ENCODE results near the gene RASSF10.

RASSF10 gene

DNA sequence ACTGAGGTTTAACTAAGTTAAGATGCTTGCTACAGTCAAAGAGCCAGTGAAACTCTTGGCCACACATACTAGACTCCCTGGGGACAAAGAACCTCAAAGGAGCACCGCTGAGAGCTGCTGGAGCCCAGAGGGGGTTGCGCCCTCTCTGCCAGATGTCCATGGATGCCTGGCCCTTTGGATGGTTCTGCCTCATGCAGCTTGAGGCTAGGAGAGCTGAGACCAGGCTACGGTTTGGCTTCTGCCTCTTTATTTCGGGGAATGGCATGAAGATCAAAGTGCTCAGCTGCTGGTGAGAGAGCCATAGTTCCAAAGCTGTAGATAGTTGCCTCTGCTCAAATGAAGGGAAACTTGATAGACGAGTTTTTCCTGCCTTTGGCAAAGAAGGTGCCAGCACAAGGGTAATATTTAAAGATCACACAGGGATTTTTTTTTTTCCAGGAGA is 43.0 kb downstream of the RASSF10 start:
- no peak for DNase-seq (ENCODE audit: low spot score in 2 of 2)
- peaks cover 3% of the 10 kb centered on the region for H3K9me3 Mint-ChIP-seq

DNA sequence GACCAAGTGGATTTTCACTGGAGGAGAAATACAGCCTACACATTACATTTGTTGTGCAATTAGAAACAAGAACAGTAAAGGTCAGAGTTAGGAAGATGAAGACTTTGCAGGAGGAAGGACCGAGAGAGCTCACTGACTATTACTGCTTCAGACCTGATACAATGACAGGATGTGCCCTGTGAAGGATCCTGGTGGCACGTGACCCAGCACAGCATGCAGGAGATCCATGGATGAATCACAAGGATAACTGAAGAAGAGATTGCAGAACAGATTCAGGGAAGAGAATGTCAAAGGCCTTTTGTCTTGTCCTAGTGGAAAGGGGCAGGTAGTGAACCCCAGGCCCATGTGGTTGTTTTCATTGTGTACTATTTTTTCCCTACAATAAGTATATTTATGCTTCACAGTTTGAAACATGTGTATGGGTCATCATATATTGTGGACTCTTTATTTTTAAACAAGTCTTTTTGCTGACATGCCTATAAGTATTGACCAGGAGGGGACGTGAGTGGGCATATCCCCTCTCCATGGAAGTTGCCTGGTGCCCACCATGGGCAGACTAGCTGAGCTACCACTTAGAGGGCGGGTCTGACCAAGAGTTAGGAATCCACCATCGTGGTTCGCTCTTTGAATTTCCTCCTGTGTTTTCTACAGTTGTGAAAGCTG is 44.3 kb downstream of the RASSF10 start:
- DNase-seq (ENCODE audit: low spot score in 2 of 2) (no peak), ATAC-seq (no peak)
- Mint-ChIP-seq H3K36me3 (no peaks in the 10 kb centered on the region), H3K4me1 (peaks cover 17% of the 10 kb centered on the region), H3K4me3 (no peak overlapping the region), H3K27ac (no peak overlapping the region), H3K9me3 (peaks cover 3% of the 10 kb centered on the region)

More for the DNA sequence above, 43.0 kb downstream of the RASSF10 start:
- Mint-ChIP-seq H3K36me3 (no peaks in the 10 kb centered on the region), H3K4me1 (peaks cover 17% of the 10 kb centered on the region), H3K4me3 (no peak overlapping the region), H3K27ac (no peak overlapping the region)
- ATAC-seq = no peak

DNA sequence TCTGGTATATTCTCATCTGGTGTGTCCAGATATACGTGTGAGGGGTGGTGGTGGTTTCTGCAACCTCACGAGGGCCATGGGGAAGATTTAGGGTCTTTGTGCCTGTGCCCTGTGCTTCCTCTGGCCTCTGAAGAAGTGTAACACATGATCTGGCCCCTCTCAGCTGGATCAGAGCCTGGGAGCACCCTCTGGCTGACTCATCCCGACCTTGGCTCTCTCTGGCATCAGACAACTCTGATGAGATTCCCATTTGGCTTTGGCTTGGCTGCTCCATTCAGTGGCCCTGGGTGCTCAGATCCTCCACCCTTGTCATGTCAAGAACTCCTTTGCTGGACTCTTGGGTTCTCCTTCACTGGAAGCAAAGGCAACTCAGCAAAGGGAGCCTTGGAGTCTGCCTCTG is 45.2 kb downstream of the RASSF10 start:
- Mint-ChIP-seq H3K36me3 (no peaks in the 10 kb centered on the region), H3K27ac (no peak overlapping the region), H3K4me3 (no peak overlapping the region), H3K4me1 (peaks cover 17% of the 10 kb centered on the region), H3K9me3 (peaks cover 3% of the 10 kb centered on the region)
- no peak for DNase-seq (ENCODE audit: low spot score in 2 of 2)
- no peak for ATAC-seq

- Mint-ChIP-seq H3K9me3 (no peaks in the 10 kb centered on the region), H3K27ac (no peak overlapping the region), H3K36me3 (no peaks in the 10 kb centered on the region), H3K4me1 (peaks cover 17% of the 10 kb centered on the region), H3K4me3 (no peak overlapping the region)
- DNase-seq (ENCODE audit: low spot score in 2 of 2) (peak in 1 of 2 donors; percentile 5), ATAC-seq (peak; percentile 95)
Observed at GRCh38 chr11:13055200-13055599, 46.1 kb downstream of the RASSF10 start.

GRCh38 chr11:13061294-13061990 is 52.3 kb downstream of the RASSF10 start:
- Mint-ChIP-seq H3K9me3 (peaks cover 4% of the 10 kb centered on the region), H3K27ac (no peak overlapping the region), H3K4me1 (no peaks in the 10 kb centered on the region), H3K4me3 (no peak overlapping the region), H3K36me3 (no peaks in the 10 kb centered on the region)
- DNase-seq (ENCODE audit: low spot score in 2 of 2) = no peak
- no peak for ATAC-seq
